Esophagus muscularis mucosa (tissue), 3 donors: Measurements from ENCODE around the gene RRH.

ENCODE experiments used
- POLR2A ChIP-seq: fragments of 450-650 bp; IDR thresholded peaks from one replicate; pipeline ENCODE4 v1.6.1; 2017; ENCODE audit warnings: antibody characterized with exemption, moderate library complexity, mild to moderate bottlenecking, low read depth
- POLR2AphosphoS5 ChIP-seq, 2 donors: sonication (generic); formaldehyde crosslinking; IDR thresholded peaks; one replicate each; pipeline ENCODE4 v1.6.1; 2017; ENCODE audit warnings: antibody characterized with exemption in 2 of 2
- TF ChIP-seq, protein P1 (sequence below), 3 experiments: fragments of 200-600 bp in 2 of 3; fragments of 450-650 bp in 1 of 3; sonication (generic) in 2 of 3; IDR thresholded peaks; one replicate each; pipeline ENCODE4 v1.5.1; 2017 to 2019; ENCODE audit warnings: antibody characterized with exemption in 3 of 3, mild to moderate bottlenecking in 2 of 3, moderate library complexity in 1 of 3

DNA sequence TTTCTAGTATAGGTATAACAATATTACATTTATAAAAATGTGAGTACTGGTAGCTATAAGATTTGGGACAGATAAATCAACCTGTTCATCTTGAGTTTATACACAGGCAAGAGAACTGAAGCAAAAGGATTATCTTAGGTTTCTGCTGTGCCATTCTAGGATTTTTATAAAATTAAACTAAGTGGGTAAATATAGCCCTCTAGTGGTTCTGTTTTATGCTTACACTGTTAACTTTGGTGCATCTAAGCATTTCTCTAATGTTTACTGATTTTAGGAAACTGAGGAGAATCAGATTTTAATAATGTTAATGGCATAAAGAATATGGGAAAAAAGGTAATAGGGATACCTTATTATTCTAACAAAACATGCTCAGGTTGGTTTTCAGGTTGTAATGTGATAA is 1.1 kb upstream of the RRH start:
- TF ChIP-seq, protein P1, sequence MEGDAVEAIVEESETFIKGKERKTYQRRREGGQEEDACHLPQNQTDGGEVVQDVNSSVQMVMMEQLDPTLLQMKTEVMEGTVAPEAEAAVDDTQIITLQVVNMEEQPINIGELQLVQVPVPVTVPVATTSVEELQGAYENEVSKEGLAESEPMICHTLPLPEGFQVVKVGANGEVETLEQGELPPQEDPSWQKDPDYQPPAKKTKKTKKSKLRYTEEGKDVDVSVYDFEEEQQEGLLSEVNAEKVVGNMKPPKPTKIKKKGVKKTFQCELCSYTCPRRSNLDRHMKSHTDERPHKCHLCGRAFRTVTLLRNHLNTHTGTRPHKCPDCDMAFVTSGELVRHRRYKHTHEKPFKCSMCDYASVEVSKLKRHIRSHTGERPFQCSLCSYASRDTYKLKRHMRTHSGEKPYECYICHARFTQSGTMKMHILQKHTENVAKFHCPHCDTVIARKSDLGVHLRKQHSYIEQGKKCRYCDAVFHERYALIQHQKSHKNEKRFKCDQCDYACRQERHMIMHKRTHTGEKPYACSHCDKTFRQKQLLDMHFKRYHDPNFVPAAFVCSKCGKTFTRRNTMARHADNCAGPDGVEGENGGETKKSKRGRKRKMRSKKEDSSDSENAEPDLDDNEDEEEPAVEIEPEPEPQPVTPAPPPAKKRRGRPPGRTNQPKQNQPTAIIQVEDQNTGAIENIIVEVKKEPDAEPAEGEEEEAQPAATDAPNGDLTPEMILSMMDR (IDR thresholded peaks at IDR 0.05): peak; percentile 36 to 58 (median 47)
- TF ChIP-seq POLR2AphosphoS5 (IDR thresholded peaks at IDR 0.05) (no peak), POLR2A (no peak)
